Measurements from ENCODE around the gene DCC. TPM values are rescaled to one million over a fixed set of nuclear protein-coding genes. Genes with fewer than 3 reads are reported as not detected.

The DCC gene
- total RNA-seq, 1 experiment from 2014 or later, result not detected

DNA sequence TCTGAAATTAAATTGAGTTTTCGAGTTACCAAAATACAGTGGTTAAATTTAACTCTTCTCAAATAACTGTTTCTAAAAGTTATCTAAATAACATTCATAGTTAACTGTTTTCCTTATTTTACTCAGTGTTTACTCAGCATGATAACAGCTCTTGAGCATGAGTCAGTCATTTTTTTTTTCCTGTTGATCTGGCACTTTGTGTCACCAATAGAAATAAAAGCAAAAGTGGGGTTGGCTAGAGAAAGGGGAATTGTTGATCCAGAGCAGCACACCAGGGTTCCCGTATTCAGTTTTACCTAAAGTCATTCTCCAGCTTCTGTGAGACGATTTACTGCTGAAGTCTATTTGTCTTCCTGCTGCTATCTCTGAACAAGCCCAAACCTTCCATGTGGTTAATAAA, 851.6 kb downstream of the DCC start:
- Histone ChIP-seq H2AFZ (no peak overlapping the region), H4K20me1 (ENCODE audit: insufficient read depth) (no peaks in the 10 kb centered on the region), H3K4me1 (replicated peaks; ENCODE audit: insufficient read depth) (no peaks in the 10 kb centered on the region), H3K9me3 (ENCODE audit: insufficient read depth, low read depth) (no peaks in the 10 kb centered on the region), H3K9me2 (ENCODE audit: insufficient read depth) (no peaks in the 10 kb centered on the region), H3K27me3 (ENCODE audit: insufficient read depth, low read depth) (no peaks in the 10 kb centered on the region), H3K4me2 (no peak overlapping the region), H3F3A (ENCODE audit: insufficient read depth, low read depth) (no peaks in the 10 kb centered on the region), H3K4me3 (no peak overlapping the region), H3K79me2 (ENCODE audit: low read depth) (no peaks in the 10 kb centered on the region), H3K27ac (no peak overlapping the region), H3K36me3 (ENCODE audit: low read depth) (no peaks in the 10 kb centered on the region)
- no peak for DNase-seq
- ChIA-PET POLR2A (ENCODE audit: unreplicated experiment) (no interaction called here), CTCF (no interaction called here)
- BruUV-seq (replicated peaks), result no TSS peak
- no peak for TF ChIP-seq EZH2 (IDR thresholded peaks at IDR 0.05; ENCODE audit: low read depth)
- TF ChIP-seq CTCF (conservative IDR thresholded peaks at IDR 0.05), result no peak
- intact Hi-C loops (cut with micrococcal nuclease; ENCODE audit: unreplicated experiment), result no loop called here

- CTCF ChIA-PET, result no interaction called here
- TF ChIP-seq EZH2 (IDR thresholded peaks at IDR 0.05; ENCODE audit: low read depth) (no peak), CTCF (conservative IDR thresholded peaks at IDR 0.05) (no peak)
- POLR2A ChIA-PET (ENCODE audit: unreplicated experiment), result no interaction called here
Measured at GRCh38 chr18:53193870-53194269, 853.9 kb downstream of the DCC start.

DNA sequence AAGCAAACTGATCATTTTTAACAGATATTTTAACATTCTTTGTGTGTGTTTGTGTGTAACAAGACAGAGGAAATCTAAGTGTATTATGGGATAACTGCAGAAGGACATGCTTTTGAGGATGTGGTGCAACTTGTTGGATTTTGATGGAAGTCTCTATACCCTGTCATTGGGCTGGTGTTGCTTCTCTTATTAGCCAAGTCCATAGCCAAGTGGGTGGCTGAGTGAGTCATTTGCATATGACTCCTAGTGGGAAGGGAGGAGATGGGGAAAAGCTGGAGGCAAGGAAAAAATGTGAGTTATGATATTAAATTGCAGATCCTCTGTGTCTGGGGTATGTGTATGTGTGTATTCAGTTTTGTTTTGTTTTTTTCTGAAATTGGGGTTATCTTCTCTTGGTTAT, 879.9 kb downstream of the DCC start:
- H3F3A ChIP-seq (ENCODE audit: insufficient read depth, low read depth), result no peaks in the 10 kb centered on the region
- H3K9me2 ChIP-seq (ENCODE audit: insufficient read depth), result no peaks in the 10 kb centered on the region
- no peaks in the 10 kb centered on the region for H3K9me3 ChIP-seq (ENCODE audit: insufficient read depth, low read depth)
- no peaks in the 10 kb centered on the region for H4K20me1 ChIP-seq (ENCODE audit: insufficient read depth)
- H3K27ac ChIP-seq, result no peak overlapping the region
- no peaks in the 10 kb centered on the region for H3K4me1 ChIP-seq (replicated peaks; ENCODE audit: insufficient read depth)
- intact Hi-C loops (cut with micrococcal nuclease; ENCODE audit: unreplicated experiment), result no loop called here
- ChIA-PET CTCF (no interaction called here), POLR2A (ENCODE audit: unreplicated experiment) (no interaction called here)
- no peak overlapping the region for H2AFZ ChIP-seq
- H3K4me3 ChIP-seq, result no peak overlapping the region
- TF ChIP-seq EZH2 (IDR thresholded peaks at IDR 0.05; ENCODE audit: low read depth) (no peak), CTCF (conservative IDR thresholded peaks at IDR 0.05) (no peak)
- no peak for DNase-seq
- BruUV-seq (replicated peaks), result no TSS peak
- no peaks in the 10 kb centered on the region for H3K36me3 ChIP-seq (ENCODE audit: low read depth)
- no peak overlapping the region for H3K4me2 ChIP-seq
- no peaks in the 10 kb centered on the region for H3K79me2 ChIP-seq (ENCODE audit: low read depth)
- no peaks in the 10 kb centered on the region for H3K27me3 ChIP-seq (ENCODE audit: insufficient read depth, low read depth)

More at GRCh38 chr18:53193870-53194269, 853.9 kb downstream of the DCC start:
- H3K4me3 ChIP-seq, result no peak overlapping the region
- no peak for DNase-seq
- intact Hi-C loops (cut with micrococcal nuclease; ENCODE audit: unreplicated experiment), result no loop called here
- no peaks in the 10 kb centered on the region for H3F3A ChIP-seq (ENCODE audit: insufficient read depth, low read depth)
- BruUV-seq (replicated peaks), result no TSS peak
- H3K4me1 ChIP-seq (replicated peaks; ENCODE audit: insufficient read depth), result no peaks in the 10 kb centered on the region
- H3K9me3 ChIP-seq (ENCODE audit: insufficient read depth, low read depth), result no peaks in the 10 kb centered on the region
- no peak overlapping the region for H3K27ac ChIP-seq
- no peaks in the 10 kb centered on the region for H3K27me3 ChIP-seq (ENCODE audit: insufficient read depth, low read depth)
- H3K79me2 ChIP-seq (ENCODE audit: low read depth), result no peaks in the 10 kb centered on the region
- no peak overlapping the region for H3K4me2 ChIP-seq
- no peak overlapping the region for H2AFZ ChIP-seq
- no peaks in the 10 kb centered on the region for H3K36me3 ChIP-seq (ENCODE audit: low read depth)
- no peaks in the 10 kb centered on the region for H4K20me1 ChIP-seq (ENCODE audit: insufficient read depth)
- H3K9me2 ChIP-seq (ENCODE audit: insufficient read depth), result no peaks in the 10 kb centered on the region

All from PC-9 (cell line).